HG03139 (cell line): ENCODE data around the gene TTLL1.

ENCODE experiments used
- ATAC-seq: cut with Tn5 transposase; IDR thresholded peaks from one replicate; pipeline ENCODE4 v1.9.1; 2021; ENCODE audit not compliant: unreplicated experiment

TTLL1 gene

GRCh38 chr22:43088984-43089717 lies at the start of gene TTLL1:
TSS of gene TTLL1 (minus strand) at chr22:43089391. CDS start at chr22:43075586, 13,805 bp downstream.
- peak; percentile 72 for ATAC-seq

- ATAC-seq = no peak
These were observed 47.6 kb upstream of the TTLL1 start for GRCh38 chr22:43136801-43137200.

- no peak for ATAC-seq
These were observed 47.1 kb upstream of the TTLL1 start for GRCh38 chr22:43136255-43136654.

- no peak for ATAC-seq
These were observed 46.4 kb upstream of the TTLL1 start for GRCh38 chr22:43135565-43135964.

- ATAC-seq = no peak
These were observed 45.4 kb upstream of the TTLL1 start for GRCh38 chr22:43134553-43134952.

GRCh38 chr22:43133401-43133800 lies 44.2 kb upstream of the TTLL1 start:
- ATAC-seq = no peak

- no peak for ATAC-seq
These were observed 42.7 kb upstream of the TTLL1 start for GRCh38 chr22:43131773-43132501.

- no peak for ATAC-seq
These were observed 40.5 kb upstream of the TTLL1 start for GRCh38 chr22:43129426-43130425.

- no peak for ATAC-seq
These were observed 39.8 kb upstream of the TTLL1 start for GRCh38 chr22:43128928-43129424.

- no peak for ATAC-seq
These were observed 38.9 kb upstream of the TTLL1 start for GRCh38 chr22:43128116-43128515.

GRCh38 chr22:43127166-43127908 lies 38.1 kb upstream of the TTLL1 start:
- ATAC-seq = no peak

GRCh38 chr22:43126501-43127165 lies 37.4 kb upstream of the TTLL1 start:
- no peak for ATAC-seq

GRCh38 chr22:43118953-43119458 lies 29.8 kb upstream of the TTLL1 start:
- ATAC-seq = peak; percentile 53

GRCh38 chr22:43118024-43118849 lies 29.0 kb upstream of the TTLL1 start:
- ATAC-seq = no peak

- ATAC-seq = no peak
These were observed 27.7 kb upstream of the TTLL1 start for GRCh38 chr22:43116932-43117331.

- ATAC-seq = no peak
These were observed 25.8 kb upstream of the TTLL1 start for GRCh38 chr22:43114958-43115357.

GRCh38 chr22:43113526-43114251 lies 24.5 kb upstream of the TTLL1 start:
- no peak for ATAC-seq
